Endometrium (tissue), 2 donors: Measurements from ENCODE around the gene AMDHD2.

Experiments used
- FAIRE-seq: peaks from 2 replicates; lab custom pipeline; 2012; peaks lifted over from hg19 to GRCh38; lab: Jason Lieb, UNC
- donor health status: control.
- donor health status: control.

Gene AMDHD2

DNA sequence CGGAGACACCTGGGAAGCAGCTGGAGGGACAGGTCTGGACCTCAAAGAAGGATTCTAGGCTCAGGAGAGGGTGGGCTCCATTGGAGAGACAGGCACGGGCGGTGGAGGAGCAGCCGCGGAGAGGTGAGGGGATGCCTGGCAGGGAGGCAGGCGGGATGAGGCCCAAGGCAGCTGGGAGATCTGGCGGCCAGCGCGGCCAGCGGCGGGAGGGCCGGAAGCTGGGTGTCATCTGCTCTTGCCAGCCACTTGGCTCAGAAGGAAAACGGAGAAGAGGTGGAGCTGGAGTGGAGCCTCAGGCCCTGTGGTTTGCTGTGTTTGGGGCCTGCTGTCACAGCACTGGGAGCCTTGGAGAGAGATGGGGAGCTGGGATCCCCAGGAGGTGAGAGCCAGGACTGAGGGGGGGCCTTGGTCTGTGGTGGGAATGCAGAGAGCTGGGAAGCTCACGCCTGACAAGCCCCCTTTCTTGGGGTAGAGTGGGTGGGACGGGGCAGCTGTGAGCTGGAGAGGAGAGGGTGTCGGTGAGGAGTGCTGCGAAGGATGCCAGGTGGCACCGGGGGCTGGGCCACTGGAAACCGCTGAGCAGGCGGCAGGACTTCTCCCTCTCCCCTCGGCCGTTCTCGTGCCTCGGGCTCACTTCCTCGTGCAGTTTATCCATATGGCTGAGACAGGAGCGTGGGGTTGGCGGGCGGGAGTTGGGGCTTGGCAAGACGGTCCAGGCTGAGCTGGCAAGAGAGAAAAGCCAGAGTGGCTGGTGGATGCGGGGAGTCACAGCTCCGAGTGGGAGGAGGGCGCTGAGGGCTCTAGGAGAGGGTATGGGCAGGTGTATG is 37.2 kb upstream of the AMDHD2 start:
- FAIRE-seq, result no peak

DNA sequence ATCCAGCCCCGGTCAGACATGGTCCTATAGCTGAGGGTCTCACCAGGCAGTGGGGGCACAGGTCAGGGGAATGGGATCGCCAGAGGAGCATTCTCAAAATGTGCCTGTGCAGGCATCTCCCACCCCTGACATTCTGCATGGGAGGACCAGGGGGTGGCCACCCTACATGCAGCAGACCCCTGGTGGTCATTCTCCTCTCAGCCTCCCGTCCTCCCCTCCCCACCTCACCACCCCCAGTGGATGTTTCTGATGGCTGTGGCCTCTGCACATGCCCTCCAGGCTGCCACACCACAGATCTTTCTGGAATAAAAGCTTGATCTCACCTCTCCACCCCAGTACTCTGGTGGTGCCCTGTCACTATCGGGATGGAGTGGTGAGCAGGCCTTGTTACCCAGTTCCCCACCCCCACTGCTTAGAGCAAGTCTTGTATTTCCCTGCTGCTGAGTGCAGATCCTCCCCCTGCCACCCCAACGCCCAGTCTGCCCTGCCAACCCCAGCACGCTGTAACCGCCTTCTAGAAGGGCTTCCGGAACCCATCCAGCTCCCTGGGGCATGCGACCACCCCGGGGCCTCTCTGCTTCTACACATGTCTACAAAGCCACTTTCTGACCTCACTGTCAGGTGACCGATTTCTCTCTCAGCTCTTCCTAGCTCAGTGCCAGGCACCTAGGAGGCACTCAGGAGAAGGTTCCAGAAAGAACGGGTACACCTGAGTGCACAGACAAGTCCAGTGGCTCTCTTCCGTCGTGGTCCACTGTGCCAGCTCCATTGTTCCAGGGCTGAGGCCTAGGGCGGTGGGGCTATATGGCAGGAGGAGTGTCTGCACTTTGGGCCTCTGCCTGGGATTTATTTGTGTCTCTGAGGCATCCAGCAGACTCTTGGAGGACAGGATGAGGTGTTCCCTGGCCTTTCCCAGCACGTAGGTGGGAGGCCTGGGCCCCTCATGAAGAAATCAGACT is 36.0 kb upstream of the AMDHD2 start:
- no peak for FAIRE-seq

DNA sequence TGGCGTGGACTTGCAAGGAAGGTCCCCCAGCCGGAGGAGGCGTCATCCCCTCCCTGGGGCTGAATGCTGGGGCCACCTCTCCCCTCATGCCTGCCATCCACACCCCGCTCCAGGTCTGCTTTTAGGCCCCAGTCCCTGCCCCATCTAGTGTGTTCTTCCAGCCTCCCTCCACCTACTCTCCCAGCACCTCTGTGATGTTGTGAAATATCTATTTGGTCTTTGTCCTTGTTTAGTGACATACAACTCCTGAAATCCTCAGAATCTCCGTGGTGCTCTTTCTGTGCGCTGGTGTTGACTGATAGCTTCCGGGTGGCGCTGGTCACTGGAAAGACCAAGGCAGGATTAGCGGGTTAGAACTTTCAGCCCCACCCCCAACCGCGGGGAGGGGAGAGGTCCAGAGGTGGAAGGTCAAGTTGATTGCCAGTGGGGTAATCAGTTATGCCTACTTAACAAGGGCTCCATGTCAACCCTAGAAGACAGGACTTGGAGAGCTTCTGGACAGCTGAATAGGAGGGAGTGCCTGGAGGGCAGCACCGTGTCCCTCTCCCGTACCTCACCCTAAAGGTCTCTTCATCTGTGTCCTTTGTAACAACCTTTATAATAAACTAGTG is 35.2 kb upstream of the AMDHD2 start:
- FAIRE-seq, result no peak

DNA sequence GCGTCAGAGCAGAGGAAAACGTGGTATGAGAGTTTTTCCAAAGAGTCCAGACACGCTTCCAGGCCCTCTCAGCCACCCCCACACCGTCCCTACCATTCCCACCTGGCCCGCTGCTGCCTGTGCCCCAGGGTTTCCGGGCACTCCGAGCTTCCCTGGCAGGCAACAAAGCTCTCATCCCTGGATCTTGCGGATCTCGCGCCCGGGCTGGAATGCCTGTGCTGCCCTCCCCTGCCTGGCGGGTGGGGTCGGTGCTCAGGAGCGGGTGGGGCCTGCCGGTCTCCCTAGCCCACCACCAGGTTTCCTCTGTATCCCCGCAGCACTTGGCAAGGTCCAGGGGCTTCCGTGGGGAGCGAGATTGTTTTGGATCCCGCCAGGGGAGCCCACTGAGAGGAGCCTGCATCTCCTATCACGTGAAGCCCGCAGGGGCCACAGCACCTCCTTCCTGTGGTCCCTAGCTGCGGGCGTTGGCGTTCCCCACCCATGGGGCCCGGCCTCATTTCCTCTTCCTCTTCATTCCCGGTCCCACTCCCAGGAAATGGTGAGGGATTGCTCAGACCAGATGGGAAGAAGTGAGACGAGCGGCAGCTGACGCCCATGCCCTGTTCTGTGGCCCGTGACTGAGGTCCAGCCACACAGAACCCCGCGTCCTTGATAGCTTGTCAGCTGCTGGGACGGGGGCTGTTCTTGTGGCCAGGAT is 34.2 kb upstream of the AMDHD2 start:
- no peak for FAIRE-seq

DNA sequence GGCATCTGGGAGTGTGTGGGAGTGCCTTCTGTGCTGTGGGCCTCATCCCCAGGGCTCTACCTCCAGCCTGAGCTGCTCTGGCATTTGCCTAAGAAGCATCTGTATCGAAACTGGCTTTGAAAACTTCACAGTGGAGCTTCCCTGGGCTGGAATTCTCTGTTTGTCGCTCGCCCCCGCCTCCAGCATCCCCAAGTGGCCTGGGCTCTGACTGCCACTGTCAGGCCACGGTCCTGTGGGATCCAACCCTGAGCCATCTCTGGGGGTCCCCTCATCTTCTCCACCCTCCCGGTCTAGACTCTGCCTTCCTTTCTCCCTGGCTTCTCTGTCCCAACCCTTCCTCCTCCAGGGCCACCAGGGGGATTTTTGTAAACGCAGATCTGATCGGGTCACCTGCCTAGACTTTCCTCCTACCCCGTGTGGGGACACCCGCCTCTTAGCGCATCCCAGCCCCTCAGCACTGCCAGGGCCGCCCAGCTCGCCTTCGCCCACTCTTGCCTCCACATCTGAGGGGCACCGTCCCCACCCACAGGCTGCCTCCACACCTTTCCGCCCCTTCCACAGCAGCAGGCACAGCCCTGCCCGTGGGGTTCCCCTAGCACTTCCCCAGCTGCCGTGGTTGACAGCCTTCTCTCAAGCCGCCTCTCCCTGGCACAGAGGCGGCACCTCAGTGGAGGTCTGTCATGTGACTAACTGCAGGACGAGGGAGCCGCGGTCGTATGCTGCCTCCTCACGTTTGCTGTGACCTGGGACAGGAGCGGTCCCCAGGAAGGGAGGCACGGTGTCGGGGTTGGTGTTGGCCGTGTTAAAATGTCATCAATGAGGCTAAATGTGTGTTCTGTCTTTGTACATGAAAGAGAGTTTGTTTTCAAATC is 33.3 kb upstream of the AMDHD2 start:
- FAIRE-seq, result no peak

DNA sequence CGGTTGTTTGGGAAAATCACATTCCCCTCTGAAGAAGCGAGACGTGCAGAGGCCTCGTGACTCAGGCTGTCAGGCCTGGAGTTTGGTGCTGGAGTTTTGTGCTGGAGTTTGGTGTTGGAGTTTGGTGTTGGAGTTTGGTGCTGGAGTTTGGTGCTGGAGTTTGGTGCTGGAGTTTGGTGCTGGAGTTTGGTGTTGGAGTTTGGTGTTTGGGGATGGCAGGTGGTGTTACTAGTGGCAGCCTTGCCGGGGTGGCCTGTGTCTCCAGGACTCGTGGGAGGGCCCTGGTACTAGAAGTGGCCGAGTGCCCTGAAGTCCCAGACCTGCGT is 32.7 kb upstream of the AMDHD2 start:
- FAIRE-seq, result no peak

DNA sequence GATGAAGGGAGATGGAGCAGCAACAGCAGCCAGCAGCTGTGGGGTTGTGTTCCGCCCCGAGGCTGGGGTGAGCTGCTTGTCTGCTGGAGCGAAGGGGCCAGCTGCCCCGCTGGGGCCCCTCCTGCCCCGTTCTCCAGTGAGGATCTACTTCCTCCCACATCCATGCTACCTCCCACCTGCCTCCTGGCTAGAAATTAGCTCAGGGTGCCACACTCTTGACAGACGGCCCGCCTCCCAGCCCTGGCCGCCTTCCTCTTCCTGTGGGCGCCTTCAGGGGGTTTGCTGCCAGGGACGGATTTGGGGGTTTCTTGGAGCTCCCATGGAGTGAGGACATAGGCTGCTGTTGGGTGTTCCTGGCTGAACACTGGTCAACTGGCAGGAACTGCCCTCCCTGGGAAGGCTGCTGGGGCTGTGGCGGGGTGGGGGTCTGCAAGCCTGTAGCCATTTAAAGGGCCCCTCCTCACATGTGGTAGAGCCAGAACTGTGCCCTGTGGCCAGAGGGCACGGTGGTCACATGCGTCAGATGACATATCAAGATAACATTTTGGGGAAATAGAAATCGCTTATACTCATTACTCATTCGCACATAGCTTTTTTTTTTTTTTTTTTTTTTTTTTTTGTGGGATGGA is 32.2 kb upstream of the AMDHD2 start:
- no peak for FAIRE-seq

DNA sequence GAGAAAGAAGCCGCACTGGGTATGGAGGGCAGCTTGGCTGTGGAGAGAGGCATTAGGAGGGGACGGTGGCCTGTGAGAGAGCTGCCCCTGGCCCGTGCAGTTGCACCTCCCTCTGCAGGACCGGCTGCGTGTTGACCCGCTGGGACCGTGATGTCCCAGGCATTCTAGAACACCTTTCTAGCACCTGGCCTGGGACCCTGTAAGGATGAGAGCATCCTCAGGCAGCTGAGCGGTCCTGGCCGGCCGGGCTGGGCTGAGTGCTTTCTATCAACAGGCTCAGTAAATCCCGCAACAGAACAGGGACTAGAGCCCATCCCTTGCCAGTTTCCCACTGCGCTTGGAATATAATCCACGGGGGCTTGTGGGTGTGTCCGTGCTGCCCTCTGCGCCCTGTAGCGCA is 30.6 kb upstream of the AMDHD2 start:
- FAIRE-seq, result no peak

DNA sequence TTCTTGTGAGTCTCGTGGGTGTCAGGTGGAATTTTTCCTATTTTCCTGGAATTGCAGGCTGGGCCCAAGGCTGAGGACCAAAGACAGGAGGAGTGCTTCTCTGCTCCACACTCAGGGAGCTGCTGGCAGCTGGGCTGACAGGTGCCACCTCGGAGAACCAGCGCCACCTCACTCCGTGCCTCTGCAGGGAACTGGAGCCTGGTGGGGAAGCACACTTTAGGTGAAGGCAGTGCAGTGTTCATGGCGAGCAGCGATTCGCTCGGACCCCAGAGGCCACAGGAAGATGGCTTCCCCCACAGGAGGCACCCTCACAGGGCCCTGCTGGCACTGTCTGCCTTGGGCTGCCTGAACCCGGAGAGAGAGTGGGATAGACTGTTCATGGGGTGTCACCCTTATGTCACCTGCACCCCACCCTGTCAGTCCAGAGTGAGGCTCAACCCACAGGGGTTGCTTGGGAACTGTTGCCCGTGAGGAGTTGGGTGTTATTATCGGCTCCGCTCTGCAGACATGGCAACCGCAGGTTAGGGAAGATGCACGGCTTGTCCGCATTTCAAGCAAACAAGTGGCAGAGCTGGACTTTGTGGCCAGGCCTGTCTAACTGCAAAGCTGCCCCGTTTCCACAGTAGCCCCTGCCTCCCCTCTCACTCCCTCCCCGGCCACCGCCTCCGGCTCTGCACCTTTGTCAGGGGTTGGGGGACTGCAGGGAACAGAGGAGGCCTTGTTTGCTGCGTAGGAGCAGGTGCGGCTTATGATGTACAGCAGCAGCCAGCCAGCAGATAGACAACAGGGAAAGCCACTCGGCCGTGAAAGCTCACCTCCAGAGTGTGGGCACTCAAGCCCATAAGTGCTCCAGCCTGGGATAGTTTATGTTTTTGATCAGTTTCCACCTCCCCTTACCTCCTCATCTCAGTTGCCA is 29.7 kb upstream of the AMDHD2 start:
- FAIRE-seq, result no peak

DNA sequence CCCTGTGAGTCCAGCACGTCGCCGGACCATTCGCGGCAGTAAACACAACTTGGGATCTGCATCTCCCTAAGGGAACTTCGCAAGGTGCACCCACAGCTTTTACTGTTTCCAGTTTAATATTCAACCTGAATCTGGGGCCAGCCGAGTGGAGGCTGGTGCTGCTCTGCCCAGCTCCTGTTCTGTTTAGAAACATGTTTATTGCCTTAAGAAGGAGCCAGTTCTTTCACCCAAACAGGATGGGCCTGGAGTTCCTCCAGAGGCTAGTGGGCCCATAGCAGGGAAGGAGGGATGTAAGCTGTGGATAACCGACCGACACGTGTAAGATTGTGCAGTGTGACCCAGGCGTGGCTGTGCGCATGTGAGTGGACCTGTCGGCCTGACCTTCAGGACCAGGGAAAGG is 27.9 kb upstream of the AMDHD2 start:
- no peak for FAIRE-seq

DNA sequence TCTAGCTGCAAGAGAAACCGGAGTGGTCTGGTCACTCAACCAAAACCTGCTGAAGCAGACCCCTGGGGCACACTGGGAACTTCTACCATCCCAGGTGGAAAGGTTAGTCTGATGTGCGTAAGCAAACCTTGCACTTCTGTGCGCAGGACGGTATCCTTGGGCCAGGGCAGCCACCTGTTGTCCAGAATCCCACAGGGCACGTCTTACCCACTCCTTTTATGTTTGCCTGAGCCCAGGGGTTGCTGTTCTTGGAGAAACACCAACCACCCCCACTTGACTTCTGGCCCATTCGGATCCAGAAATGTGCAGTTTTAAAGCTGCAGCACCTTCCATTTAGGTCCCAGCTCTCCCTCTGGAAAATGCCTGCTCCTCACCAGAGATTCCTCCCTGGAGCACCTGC is 26.6 kb upstream of the AMDHD2 start:
- FAIRE-seq, result no peak

DNA sequence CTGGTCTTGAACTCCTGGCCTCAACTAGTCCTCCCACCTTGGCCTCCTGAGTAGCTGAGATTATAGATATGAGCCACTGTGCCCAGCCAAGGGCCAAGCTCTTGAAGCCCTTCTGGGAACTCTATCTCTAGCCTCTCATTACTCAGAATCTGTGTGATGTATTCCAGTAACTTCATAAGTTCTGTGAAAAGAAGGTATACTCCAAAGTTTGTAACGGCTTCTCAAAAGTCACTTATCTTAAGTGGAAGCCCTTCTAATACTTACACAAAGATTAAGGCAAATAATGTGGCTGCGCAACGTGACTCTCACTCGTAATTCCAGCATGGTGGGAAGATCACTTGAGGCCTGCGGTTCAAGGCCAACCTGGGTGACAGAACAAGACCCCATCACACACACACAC is 25.6 kb upstream of the AMDHD2 start:
- FAIRE-seq, result no peak

DNA sequence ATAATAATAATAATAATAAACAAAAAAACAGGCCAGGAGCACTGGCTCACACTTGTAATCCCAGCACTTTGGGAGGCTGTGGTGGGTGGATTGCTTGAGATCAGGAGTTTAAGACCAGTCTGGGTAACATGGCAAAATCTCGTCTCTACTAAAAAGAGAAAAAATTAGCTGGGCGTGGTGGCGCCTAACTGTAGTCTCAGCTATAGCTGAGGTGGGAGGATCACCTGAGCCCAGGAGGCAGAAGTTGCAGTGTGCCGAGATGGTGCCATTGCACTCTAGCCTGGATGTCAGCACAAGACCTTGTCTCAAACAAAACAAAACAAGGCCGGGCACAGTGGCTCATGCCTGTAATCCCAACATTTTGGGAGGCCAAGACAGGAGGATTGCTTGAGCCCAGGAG is 25.1 kb upstream of the AMDHD2 start:
- no peak for FAIRE-seq

DNA sequence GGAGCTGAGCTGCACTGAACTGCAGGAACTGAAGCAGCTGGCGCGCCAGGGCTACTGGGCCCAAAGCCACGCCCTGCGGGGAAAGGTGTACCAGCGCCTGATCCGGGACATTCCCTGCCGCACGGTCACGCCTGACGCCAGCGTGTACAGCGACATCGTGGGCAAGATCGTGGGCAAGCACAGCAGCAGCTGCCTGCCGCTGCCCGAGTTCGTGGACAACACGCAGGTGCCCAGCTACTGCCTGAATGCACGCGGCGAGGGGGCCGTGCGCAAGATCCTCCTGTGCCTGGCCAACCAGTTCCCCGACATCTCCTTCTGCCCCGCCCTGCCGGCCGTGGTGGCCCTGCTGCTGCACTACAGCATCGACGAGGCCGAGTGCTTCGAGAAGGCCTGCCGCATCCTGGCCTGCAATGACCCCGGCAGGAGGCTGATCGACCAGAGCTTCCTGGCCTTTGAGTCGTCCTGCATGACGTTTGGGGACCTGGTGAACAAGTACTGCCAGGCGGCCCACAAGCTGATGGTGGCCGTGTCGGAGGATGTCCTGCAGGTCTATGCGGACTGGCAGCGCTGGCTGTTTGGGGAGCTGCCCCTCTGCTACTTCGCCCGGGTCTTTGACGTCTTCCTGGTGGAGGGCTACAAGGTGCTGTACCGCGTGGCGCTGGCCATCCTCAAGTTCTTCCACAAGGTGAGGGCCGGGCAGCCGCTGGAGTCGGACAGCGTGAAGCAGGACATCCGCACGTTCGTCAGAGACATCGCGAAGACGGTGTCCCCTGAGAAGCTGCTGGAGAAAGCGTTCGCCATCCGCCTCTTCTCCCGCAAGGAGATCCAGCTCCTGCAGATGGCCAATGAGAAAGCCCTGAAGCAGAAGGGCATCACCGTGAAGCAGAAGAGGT is 23.7 kb upstream of the AMDHD2 start:
- no peak for FAIRE-seq

DNA sequence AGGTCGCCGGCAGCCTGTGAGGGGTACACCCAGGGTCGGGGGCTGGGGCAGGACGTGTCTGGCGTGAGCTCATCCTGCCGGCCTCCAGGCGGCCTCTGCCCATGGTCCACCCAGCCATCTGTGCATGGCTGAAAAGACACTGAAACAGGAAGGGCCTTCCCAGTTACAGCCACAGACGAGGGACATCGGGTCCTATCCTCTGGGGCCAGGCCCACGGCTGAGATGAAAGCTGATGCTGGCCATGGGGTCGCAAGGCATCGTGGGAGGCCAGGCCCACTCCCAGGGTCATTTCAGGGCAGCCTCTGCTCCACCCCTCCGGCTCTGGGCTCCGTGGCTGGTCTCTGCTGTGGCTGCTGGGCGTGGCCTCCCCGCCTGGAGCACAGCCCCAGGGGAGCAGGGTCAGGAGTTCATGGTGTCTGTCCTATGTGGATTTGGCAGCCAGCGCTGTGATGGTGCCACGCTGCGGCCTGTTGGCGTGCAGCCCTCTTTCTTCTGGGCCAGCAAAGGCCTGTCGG is 23.0 kb upstream of the AMDHD2 start:
- FAIRE-seq, result no peak

DNA sequence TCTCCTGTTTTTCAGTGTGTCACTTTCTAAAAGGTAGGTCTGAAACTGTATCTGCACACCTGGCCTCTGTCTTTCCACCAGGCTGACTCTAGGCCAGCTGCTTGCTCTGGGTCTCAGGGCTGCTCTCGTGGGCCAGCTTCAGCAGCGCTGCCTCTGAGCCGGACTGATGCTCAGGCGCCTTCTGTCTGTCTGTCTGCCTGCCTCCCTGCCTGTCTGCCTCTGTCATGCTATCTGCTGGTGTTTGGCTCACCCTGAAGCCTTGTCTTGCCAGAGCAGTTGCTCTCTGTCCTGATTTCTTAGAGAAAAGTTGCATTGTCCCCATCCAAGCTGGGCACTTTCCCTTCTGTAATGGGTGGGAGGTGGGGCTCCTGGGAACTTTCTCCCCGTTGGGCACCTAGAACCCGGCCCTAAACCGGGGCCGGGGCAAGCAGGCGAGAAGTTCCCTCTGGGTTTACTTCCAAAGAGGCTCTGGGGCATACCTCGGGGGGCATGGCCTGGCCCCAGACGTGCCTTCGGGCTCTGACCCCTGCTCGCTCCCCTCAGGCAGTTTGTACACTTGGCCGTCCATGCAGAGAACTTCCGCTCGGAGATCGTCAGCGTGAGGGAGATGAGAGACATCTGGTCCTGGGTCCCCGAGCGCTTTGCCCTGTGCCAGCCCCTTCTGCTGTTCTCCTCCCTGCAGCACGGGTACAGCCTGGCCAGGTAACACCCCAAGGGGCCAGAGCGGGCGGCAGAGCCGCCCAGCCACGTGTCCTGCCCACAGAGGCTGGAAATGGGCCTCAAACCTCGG is 22.3 kb upstream of the AMDHD2 start:
- no peak for FAIRE-seq

DNA sequence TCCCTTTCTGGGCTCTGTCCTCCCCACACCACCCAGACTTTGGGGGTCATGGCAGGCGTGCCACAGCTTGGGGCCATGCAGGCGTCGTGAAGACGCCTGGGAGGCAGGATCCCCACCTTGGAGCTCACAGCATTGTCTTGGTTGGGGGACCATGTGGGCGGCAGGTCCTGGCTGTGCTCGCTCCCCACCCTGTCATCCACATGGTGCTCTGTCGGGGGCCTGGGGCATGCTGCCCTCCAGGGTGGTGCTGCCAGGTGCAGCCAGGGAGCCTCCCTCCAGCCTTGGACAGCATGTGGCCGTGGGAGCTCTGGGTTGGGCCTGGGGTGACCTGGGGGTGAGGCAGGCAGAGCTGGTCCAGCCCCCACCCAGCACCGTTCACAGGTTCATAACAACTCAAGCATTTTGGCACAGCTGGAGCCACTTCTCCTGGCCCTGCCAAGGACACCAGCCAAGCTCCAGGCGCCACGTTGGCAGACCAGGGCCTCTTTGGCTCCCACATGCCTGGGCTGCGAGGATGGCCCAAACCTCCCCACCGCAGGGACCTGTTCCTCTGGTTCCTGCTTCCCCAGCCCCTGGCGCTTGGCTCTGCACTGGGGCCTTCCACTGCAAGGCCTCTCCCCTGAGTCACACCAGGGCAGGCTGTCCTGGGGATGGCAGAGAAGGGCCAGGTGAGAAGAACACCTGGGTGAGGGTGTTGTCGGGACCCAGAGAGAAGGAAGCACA is 21.5 kb upstream of the AMDHD2 start:
- no peak for FAIRE-seq
